AG04450 (cell line): ENCODE measurements around the gene GM2A. TPM values are rescaled to one million over a fixed set of nuclear protein-coding genes. Genes with fewer than 3 reads are reported as not detected.
A peak's percentile ranks its signal among the peaks of the same experiment; 100 is the strongest.

ENCODE experiments used
- CTCF ChIA-PET: fragments of 300-600, 350-600 bp; formaldehyde crosslinking; extraction: SDS; loops from one replicate; lab custom pipeline; 2022; ENCODE audit warnings: antibody characterized with exemption, inconsistent platforms; lab: Charles Lee
- POLR2A ChIA-PET: fragments of 350-600 bp; formaldehyde crosslinking; extraction: SDS; loops from one replicate; lab custom pipeline; 2021; ENCODE audit warnings: antibody characterized with exemption, inconsistent platforms; lab: Yijun Ruan, JAX
- DNase-seq: peaks from one replicate; pipeline ENCODE4 v3.0.0-alpha.2; 2011; ENCODE audit warnings: low read depth, low spot score
- H3K27ac ChIP-seq: one replicate; pipeline ENCODE4 v1.5.1; 2012; ENCODE audit warnings: low read depth, low read length, control low read depth
- H3K27me3 ChIP-seq: one replicate; pipeline ENCODE4 v1.6.0; 2012; ENCODE audit warnings: low read length; ENCODE audit not compliant: control insufficient read depth, insufficient read depth
- H3K4me3 ChIP-seq: 2 replicates; pipeline ENCODE4 v1.5.1; 2011; ENCODE audit warnings: mild to moderate bottlenecking, low read depth, low read length, control low read depth
- H3K9me3 ChIP-seq: 2 replicates; pipeline ENCODE4 v1.5.1; 2012; ENCODE audit warnings: low read length; ENCODE audit not compliant: control insufficient read depth, insufficient read depth
- polyA plus RNA-seq: library from polyadenylated mRNA; depleted of rRNA; stranded (reverse); fragments of >200 nt; gene quantifications from 2 replicates; pipeline ENCODE4 v1.2.3, GENCODE V29; 2011; rRNA removed
- TF ChIP-seq, protein P1 (sequence below): IDR thresholded peaks from 2 replicates; pipeline ENCODE4 v1.5.1; 2011; ENCODE audit warnings: low read depth, low read length, control low read depth, inconsistent platforms

Gene GM2A
- polyA plus RNA-seq, 1 experiment, result 18.4 TPM

DNA sequence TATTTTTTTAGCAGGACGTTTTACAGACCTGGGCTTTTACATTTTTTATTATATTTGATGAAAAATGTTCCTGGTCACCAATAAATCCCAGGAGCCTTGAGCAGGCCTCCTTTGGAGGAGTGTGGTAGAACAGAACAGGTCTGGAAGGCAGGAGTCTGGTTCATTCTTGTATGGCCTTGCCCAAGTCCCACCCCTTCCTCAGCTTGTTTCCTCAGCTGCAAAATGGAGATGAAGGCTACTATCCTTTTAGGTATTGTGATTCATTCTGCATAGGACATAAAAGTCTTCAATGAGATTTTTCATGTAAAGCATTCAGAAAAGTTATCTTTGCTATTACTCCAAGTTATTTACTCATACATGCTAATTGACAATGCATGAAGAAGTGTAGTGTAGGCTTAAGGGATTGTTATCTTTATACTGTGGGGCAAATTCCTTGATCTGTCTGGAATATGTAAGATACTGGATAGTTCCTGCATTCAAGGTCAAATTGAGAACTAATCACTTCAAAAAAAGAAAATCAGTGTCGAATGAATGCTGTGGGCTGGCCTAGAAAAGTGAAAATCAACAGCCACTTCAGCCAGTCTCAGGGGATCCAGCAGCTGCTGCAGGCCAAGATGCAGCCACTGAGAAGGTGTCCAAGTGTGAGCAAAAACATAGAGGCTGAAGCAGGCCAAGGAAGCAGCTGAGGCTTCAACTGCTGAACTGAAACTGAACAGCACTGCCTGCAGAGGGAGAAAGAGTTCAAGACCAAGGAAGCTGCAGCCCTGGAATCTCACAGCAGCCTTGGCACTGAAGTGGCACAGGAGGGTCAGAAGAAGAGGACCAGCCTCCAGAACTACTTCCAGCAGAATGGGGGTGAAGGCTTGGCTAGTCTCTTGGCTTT lies 66.1 kb downstream of the GM2A start:
- ChIA-PET POLR2A (no interaction called here), CTCF (interaction anchor here (1.1 to 3.7 kb wide), 5 partner anchors 186 to 452 kb away, joined by 3 to 33 read pairs (median 7); no protein-coding TSS in a partner anchor)
- TF ChIP-seq, protein P1, sequence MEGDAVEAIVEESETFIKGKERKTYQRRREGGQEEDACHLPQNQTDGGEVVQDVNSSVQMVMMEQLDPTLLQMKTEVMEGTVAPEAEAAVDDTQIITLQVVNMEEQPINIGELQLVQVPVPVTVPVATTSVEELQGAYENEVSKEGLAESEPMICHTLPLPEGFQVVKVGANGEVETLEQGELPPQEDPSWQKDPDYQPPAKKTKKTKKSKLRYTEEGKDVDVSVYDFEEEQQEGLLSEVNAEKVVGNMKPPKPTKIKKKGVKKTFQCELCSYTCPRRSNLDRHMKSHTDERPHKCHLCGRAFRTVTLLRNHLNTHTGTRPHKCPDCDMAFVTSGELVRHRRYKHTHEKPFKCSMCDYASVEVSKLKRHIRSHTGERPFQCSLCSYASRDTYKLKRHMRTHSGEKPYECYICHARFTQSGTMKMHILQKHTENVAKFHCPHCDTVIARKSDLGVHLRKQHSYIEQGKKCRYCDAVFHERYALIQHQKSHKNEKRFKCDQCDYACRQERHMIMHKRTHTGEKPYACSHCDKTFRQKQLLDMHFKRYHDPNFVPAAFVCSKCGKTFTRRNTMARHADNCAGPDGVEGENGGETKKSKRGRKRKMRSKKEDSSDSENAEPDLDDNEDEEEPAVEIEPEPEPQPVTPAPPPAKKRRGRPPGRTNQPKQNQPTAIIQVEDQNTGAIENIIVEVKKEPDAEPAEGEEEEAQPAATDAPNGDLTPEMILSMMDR, result peak; percentile 24; the same call in 1 of the 2 replicates
- Histone ChIP-seq H3K27ac (no peak overlapping the region), H3K4me3 (no peak overlapping the region), H3K9me3 (no peaks in the 10 kb centered on the region), H3K27me3 (no peaks in the 10 kb centered on the region)
- DNase-seq, result no peak

Other genes starting within 250 kb of the GM2A start
- 3.7 TPM in 2 replicates for gene GPX3, start 232.6 kb upstream of the GM2A start, polyA plus RNA-seq
- 42.6 and 49.2 TPM in 2 replicates for gene TNIP1, start 172.2 kb upstream of the GM2A start, polyA plus RNA-seq
- 502 and 538 TPM in 2 replicates for gene ANXA6, start 95.4 kb upstream of the GM2A start, polyA plus RNA-seq
- 1.9 TPM in 2 replicates for gene CCDC69, start 29.1 kb upstream of the GM2A start, polyA plus RNA-seq
- not detected in 2 replicates for gene SLC36A3, start 50.6 kb downstream of the GM2A start, polyA plus RNA-seq
- not detected in 2 replicates for gene SLC36A2, start 94.4 kb downstream of the GM2A start, polyA plus RNA-seq
- gene SLC36A1, start 194.4 kb downstream of the GM2A start, polyA plus RNA-seq, result 22.2 and 22.3 TPM in 2 replicates